Left ventricle myocardium inferior (tissue), 1 donor: Measurements from ENCODE around the gene PACS1. TPM values are rescaled to one million over a fixed set of nuclear protein-coding genes. Genes with fewer than 3 reads are reported as not detected.

ENCODE experiments used
- DNase-seq: peaks from one replicate; pipeline ENCODE4 v3.0.0-alpha.2; 2020
- H3K27ac ChIP-seq: fragments of 200-600 bp; replicated peaks from 2 replicates; pipeline ENCODE4 v1.8.0; 2021
- H3K27me3 ChIP-seq: fragments of 200-600 bp; 2 replicates; pipeline ENCODE4 v1.8.0; 2021; ENCODE audit warnings: low read depth
- H3K36me3 ChIP-seq: fragments of 200-600 bp; 2 replicates; pipeline ENCODE4 v1.8.0; 2021
- H3K4me1 ChIP-seq: fragments of 200-600 bp; 2 replicates; pipeline ENCODE4 v1.8.0; 2021
- H3K4me3 ChIP-seq: fragments of 200-600 bp; 2 replicates; pipeline ENCODE4 v1.8.0; 2021; ENCODE audit warnings: mild to moderate bottlenecking, moderate library complexity
- H3K9me3 ChIP-seq: fragments of 200-600 bp; replicated peaks from 2 replicates; pipeline ENCODE4 v1.8.0; 2021
- intact Hi-C: fragments of 100-400 bp; cut with micrococcal nuclease; formaldehyde crosslinking; loops from one replicate; pipeline ENCODE4 v1.11.0; 2022
- total RNA-seq: library from RNA; stranded (reverse); fragmentation: NEBNext Ultra II Directional; extraction: Animal tissue kit (Norgen Biotek cat#: 25700); gene quantifications from one replicate; pipeline ENCODE4 v1.2.1, GENCODE V29; 2021
- TF ChIP-seq, protein P1 (sequence below): fragments of 200-600 bp; IDR thresholded peaks from 2 replicates; pipeline ENCODE4 v1.8.0; 2021; ENCODE audit warnings: antibody characterized with exemption, mild to moderate bottlenecking, borderline replicate concordance
- donor health status: DM: no; HTN: yes; CAD: no; lungs with severe emphysema.

Gene PACS1
- total RNA-seq, 1 donor from 2014 or later, result 54.9 TPM

DNA sequence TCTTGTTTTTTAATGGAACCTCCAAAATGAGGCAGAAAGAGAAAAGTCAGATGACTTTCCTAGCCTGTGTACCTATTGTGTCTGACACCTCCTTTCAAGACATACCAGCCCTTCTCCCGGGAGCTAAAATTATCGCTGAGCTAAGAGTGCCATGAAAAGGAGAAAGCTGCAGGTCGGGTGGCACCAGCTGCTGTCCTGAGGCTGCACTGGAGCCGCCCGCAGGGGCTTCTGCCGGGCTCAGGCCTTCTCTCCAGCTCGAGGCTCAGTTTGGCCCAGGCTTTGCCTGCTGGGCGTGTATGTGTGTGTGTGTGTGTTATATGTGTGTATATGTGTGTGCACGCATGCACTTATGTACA lies 170.7 kb downstream of the PACS1 start:
- Histone ChIP-seq H3K4me1 (peaks cover 14% of the 10 kb centered on the region), H3K27me3 (no peaks in the 10 kb centered on the region), H3K9me3 (no peaks in the 10 kb centered on the region), H3K36me3 (peaks cover 66% of the 10 kb centered on the region), H3K4me3 (no peak overlapping the region), H3K27ac (no peak overlapping the region)
- DNase-seq, result no peak
- intact Hi-C loops, result no loop called here
- TF ChIP-seq, protein P1, sequence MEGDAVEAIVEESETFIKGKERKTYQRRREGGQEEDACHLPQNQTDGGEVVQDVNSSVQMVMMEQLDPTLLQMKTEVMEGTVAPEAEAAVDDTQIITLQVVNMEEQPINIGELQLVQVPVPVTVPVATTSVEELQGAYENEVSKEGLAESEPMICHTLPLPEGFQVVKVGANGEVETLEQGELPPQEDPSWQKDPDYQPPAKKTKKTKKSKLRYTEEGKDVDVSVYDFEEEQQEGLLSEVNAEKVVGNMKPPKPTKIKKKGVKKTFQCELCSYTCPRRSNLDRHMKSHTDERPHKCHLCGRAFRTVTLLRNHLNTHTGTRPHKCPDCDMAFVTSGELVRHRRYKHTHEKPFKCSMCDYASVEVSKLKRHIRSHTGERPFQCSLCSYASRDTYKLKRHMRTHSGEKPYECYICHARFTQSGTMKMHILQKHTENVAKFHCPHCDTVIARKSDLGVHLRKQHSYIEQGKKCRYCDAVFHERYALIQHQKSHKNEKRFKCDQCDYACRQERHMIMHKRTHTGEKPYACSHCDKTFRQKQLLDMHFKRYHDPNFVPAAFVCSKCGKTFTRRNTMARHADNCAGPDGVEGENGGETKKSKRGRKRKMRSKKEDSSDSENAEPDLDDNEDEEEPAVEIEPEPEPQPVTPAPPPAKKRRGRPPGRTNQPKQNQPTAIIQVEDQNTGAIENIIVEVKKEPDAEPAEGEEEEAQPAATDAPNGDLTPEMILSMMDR, result no peak

DNA sequence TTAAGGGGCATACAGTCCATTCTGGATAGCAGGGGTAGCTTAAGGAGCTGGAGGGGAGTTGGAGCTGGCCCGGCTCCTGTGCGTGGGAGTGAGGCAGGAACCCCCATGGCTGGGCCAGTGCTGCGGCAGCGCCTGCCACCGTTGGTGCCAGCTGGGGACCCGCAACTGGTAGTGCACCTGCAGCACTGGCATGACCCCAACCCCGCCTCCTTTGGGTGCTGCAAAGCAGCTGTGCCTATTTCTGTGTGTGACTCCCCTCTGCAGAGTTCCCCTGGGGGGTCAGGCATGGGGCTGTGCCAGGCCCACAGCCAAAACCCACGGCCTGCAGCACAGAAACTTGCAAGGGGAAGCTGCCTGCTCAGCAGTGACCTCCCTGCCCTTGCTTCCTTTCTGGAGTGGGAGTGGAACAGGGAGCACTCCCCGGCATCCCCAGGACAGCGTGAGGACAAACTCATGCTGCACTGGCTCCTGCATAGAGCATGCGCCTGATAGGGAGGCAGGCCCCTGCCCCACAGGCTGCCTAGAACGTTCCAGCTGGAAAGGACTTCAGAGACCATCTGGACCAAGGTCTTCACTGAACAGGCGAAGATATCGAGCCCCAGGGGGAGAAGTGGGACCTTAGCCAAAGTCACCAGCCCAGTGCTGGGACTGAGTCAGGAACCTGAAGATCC lies 172.2 kb downstream of the PACS1 start:
- H3K9me3 ChIP-seq, result no peaks in the 10 kb centered on the region
- peaks cover 53% of the 10 kb centered on the region for H3K36me3 ChIP-seq
- H3K4me1 ChIP-seq, result peaks cover 14% of the 10 kb centered on the region
- TF ChIP-seq, protein P1, result no peak
- no peaks in the 10 kb centered on the region for H3K27me3 ChIP-seq
- no peak overlapping the region for H3K4me3 ChIP-seq
- intact Hi-C loops, result no loop called here
- peak; percentile 23 for DNase-seq
- no peak overlapping the region for H3K27ac ChIP-seq

DNA sequence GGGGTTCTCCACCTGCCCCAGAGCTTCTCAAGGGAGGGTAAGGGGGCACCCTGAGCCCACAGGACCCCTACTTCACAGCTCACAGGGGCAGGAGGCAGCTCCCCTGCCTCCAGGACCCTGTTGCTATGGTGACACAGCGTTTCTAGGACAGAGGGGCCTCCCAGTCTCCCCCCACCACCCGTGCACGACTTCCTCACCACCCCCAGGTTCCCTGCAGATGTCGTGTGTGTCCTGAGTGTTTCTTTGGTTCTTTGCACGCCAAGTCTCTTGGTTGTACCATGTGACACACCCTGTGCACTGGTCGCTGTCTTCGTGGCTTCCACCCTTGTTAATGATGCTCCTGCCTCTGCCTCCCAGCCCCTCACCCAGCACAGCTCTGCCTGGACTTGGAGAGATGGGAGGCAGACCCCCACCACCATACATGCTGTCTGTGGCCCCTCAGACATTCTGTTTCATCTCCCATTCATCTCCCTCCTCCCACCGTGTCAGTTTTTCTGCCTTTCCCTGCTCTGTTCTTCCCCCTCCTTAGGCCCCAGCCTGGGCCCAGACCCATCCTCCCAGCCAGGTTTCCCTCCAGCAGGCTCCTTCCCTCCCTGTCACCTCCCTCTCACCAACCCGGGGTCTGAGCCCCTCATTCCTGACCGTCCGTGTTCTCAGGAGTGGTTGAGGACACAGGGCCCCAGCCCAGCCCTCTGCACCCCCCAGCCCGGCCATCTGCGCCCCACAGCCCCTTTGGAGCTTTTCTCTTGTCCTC lies 173.9 kb downstream of the PACS1 start:
- Histone ChIP-seq H3K4me3 (no peak overlapping the region), H3K9me3 (no peaks in the 10 kb centered on the region), H3K27me3 (no peaks in the 10 kb centered on the region), H3K36me3 (peaks cover 48% of the 10 kb centered on the region), H3K4me1 (peaks cover 14% of the 10 kb centered on the region), H3K27ac (no peak overlapping the region)
- no peak for DNase-seq
- TF ChIP-seq, protein P1, result no peak
- intact Hi-C loops, result no loop called here

- intact Hi-C loops, result no loop called here
- peaks cover 14% of the 10 kb centered on the region for H3K36me3 ChIP-seq
- no peak for DNase-seq
- no peaks in the 10 kb centered on the region for H3K9me3 ChIP-seq
- TF ChIP-seq, protein P1, result no peak
- no peak overlapping the region for H3K27ac ChIP-seq
- H3K4me1 ChIP-seq, result peaks cover 5% of the 10 kb centered on the region
- no peak overlapping the region for H3K4me3 ChIP-seq
- H3K27me3 ChIP-seq, result no peaks in the 10 kb centered on the region
Measured at GRCh38 chr11:66247295-66247694, 177.2 kb downstream of the PACS1 start.

DNA sequence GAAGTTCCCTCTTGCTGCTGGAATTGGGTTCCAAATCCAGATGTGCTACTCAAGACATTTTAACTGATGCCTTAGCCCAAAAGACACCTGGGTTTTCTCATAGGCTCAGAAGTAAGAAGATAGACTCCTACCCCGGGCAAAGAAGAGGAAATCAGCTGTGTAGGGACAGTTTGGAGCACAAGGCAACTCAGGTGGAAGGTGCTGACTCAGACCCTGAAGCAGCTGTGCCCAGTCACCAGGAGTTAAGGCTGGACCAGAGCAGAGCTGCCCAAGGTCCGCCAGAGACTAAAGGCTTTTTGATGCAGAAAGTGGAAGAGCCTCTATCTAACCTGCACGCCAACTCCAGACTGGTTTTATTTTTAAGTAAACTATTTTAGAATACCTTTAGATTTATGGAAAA lies 177.7 kb downstream of the PACS1 start:
- Histone ChIP-seq H3K9me3 (no peaks in the 10 kb centered on the region), H3K27me3 (no peaks in the 10 kb centered on the region), H3K4me1 (peaks cover 4% of the 10 kb centered on the region), H3K4me3 (no peak overlapping the region), H3K36me3 (peaks cover 9% of the 10 kb centered on the region), H3K27ac (no peak overlapping the region)
- DNase-seq, result no peak
- intact Hi-C loops, result no loop called here
- TF ChIP-seq, protein P1, result no peak
